ENCODE data around the gene SNX27.
"Not testable (repeated sequence)": the region's sequence is repeated elsewhere in the genome, so short reads cannot be mapped to it uniquely, and the experiment has no call there.

SNX27 gene

DNA sequence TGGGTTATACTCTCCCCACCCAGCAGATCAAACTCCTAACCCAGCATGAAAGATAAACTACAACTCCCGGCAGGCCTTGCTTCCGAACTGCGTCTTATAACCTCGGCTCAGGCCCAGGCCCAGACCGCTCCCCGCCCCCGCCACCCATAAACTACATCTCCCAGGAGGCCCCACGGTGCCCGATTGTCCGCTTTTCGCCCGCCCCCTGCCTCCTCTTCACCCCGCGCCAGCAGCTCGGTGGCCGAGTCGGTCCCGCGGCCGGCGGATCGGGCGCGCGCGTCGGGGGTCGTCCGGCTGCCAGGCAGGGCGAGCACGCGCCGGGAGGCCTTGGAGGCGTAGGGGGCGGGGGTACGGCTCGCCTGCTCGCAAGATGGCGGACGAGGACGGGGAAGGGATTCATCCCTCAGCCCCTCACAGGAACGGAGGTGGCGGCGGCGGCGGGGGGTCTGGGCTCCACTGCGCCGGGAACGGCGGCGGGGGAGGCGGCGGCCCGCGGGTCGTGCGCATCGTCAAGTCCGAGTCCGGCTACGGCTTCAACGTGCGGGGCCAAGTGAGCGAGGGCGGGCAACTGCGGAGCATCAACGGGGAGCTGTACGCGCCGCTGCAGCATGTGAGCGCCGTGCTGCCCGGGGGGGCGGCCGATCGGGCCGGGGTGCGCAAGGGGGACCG, at the start of gene SNX27:
SNX27 (plus strand) TSS at position 219 of the 669 bp plus-strand sequence; CDS start at position 371, 152 bp downstream.
- DNase-seq (ENCODE audit: low read depth in 2 of 2) = peak; percentile 67 to 70

DNA sequence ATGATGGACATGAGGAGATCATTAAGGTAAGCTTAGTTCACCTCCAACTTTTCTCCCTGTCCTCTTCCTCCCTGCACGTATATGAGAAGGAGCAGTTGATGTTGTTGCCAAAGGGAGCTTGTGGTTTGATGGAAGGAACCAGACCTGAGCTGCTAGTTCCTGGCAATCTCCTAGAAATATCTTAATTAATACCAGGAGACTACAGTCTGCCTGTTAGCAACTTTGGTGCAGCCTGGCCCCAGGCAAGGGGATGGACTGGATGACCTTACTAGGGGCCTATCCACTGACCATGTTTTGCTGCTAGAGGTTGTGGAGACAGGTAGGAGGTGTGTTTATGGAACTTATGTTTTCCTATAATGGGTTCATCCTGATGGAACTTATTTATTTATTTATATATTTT, 49.2 kb upstream of the SNX27 start:
- no peak for DNase-seq (ENCODE audit: low read depth in 2 of 2)

DNA sequence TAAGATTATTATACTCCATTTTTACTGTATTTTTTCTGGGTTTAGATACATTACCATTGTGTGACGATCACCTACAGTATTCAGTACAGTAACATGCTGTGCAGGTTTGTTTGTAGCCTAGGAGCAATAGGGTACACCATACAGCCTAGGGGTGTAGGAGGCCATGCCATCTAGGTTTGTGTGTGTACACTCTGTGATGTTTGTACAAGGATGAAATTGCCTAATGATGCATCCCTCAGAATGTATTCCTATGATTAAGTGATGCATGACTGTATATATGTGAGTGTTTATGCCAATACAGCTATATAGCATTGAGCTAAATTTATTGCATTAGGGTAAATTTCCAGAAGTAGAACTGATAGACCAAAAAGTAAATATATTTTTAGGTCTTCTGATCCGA, 48.5 kb upstream of the SNX27 start:
- no peak for DNase-seq (ENCODE audit: low read depth in 2 of 2)

DNA sequence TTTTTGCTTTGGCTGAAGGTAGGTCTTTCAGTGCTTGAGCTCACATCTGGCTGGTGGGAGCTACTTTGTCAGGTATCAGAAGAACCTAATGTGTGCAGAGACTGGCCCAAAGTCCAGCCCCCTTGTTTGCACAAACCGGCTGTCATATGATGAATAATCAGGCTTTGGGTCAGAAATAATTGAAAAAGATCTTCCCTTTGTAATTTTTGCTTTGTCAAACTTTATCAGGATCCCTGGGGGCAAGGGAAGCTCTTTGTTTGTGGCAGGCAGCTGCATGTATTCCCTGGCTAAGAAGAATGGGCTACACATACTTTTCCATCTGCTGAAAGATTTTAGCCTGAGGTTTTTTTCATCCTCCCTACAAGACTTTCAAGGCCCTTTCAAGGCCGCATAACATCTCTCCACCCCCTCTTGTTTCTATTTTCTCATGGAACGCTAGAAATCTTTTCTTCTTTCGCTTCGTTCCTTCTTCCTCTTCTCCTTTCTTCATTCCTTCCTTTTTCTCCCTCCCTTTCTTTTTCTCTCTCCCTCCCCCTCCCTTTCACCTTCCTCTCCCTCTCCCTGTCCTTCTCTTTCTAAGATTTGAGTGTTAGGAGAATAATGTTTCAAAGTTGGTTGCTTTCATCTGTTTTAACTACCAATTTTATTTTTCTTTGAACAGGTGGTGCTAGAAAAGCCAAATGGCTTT, 46.2 kb upstream of the SNX27 start:
- DNase-seq (ENCODE audit: low read depth in 2 of 2) = no peak

DNA sequence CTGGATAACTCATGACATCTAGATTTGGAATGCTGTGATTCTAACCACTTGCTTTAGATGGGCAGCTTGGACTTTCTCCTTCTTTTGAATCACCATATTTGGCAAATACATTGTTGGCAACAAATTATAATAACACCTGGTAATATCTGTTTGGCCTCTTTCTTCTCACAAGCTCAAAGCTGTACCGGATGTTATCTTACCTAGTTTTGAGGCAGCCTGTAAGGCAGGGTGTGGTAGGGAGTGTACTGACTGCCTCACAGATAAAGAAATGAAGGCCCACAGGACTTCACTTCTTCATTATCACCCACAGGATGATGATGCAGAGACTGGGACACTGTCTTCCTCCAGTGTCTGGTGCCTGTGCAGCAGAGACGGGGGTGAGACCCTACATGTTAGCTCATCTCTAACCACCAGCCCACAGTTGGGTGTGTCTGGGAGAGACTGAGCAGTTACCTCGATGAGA, 43.2 kb upstream of the SNX27 start:
- no peak for DNase-seq (ENCODE audit: low read depth in 2 of 2)

DNA sequence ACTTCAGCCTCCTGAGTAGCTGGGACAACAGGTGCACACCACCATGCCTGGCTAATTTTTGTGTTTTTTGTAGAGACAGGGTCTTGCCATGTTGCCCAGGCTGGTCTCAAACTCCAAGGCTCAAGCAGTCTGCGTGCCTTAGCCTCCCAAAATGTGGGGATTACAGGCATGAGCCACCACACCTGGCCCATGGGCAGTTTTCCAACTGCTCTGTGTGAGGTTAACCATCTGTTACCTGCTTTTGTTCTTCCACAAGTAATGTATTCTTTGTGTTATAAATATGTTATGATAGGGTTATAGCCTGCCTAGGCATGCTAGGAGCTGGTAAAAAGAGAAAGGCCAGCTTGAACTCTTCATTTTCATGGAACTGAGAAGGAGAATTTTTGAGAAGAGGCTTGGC, 41.0 kb upstream of the SNX27 start:
- DNase-seq (ENCODE audit: low read depth in 2 of 2) = no peak

DNA sequence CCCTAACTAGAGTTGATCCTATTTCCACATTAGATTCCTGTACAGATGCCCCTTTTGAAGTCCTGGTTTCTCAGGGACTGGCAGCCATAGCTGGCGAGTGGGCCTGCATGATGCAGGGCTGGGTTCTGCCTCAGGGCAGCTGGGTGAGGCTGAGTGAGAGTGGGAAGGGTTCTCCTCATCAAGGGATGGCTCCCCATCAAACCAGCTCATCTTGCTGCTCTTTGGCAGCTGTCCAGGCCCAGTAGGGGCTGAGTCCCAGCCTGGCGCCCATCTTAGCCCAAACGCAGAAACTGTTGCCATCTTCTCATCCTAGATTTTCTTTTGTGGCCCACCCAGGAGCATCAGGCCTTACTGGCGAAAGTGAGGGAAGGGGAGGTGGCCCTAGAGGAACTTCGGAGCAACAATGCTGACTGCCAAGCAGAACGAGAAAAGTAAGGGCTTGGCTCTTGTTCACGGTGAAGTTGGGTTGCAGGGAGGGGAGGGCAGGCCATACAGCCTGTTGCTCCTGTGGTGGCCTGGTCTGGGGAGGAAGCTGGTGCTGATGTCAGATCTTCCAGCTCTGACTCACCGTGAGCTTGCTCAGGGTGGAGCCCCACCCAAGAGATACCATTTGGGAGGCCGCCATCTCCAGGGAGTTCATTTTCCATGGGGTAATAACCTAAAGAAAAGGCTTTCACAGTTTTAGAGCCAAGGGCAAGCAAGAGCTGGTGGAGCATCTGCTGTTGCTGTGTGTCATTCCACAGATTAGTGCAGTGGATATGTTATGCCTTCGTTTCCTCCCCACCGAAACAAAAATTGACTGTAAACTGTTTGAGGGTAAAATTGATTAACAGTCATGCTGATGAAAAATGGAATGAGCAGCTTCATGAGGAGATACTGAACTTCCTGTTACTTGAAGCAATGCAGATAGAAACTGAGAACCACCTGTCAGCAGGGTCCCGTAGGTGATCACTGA, 37.0 kb upstream of the SNX27 start:
- DNase-seq (ENCODE audit: low read depth in 2 of 2) = no peak

DNA sequence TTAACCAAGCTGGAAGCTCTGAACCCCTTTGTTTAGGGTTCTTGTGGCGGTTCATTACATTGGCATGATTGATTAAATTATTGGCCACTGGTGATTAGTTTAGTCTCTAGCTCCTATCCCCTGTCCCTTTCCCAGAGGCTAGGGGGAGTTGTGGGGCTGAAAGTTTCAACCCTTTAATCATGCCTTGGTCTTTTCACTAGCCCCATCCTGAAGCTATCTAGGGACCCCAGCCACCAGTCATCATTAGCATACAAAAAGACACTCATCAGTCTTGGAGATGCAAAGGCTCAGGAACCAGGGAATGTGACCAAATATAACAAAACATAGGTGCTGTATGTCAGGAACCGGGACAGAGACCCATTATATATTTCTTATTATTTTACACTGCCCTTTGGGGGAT, 34.7 kb upstream of the SNX27 start:
- no peak for DNase-seq (ENCODE audit: low read depth in 2 of 2)

DNA sequence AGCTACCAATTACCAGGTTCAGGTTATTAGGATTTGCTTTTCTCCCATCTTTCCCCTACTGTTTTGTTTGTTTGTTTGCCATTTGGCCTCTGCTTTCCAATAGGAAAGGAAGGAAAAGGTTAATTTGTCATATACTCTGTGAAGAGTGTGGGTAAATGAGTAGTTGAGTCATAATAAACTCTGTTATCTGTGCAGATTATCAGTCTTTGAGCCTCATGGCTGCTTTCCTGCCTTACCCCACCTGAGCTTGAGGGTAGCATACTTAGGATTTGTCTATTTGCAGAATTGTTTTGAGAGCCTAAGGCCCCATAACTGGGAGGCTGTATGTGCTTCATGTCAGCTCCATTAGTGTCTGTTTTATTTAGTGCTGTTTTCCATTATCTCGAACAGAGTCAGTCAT, 32.9 kb upstream of the SNX27 start:
- DNase-seq (ENCODE audit: low read depth in 2 of 2) = no peak

DNA sequence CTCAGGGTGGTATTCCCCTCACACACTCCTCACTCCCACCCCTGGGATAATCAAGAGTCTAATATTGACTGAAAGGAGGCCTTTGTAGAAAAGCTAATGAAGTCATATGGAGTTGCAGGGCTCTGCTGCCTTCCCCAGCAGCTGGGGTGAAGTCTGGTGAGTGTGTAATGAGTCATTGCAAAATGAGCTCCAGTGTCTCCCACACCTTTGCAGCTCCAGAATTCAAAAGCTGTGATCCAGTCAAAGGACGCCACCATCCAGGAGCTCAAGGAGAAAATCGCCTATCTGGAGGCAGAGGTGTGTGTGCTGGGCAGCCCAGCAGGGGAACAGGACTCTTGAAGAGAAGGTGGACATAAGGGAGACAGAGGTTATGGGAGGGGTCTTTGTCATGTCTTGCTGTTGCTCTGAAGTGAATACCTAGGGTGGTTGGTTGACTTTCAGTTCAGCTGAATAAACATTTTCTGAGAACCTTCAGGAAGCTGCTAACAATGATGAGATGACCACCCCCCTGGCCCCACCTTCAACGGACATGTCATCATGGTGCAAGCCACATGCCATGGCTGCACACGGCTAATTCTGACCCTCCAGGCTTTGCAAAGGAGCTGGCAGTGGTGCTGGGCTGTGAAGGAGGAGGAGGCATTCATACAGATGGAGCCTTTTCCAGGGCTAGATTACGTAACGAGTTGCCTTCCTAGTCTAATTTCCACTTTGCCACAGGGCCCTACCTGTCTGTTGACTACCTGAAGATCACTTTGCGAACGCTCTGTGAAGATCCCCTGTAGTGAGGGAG, 32.2 kb upstream of the SNX27 start:
- no peak for DNase-seq (ENCODE audit: low read depth in 2 of 2)

DNA sequence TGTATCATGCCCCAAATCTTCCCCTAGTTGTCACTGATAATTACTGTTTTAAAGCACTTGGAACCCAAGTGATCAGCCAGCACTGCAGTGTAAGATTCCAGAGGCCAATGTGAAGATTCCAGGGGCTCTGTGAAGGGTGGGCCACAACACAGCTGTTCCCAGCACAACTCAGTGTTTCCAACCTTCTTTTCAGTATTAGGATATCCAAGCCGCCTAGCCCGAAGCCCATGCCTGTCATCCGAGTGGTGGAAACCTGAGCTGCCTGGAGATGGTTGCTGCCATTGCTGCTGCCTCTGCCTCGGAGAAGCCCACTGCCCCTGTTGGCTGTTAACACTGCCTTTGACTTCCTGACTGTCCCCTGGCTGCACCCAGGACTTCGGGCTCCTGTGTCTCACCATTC, 30.4 kb upstream of the SNX27 start:
- no peak for DNase-seq (ENCODE audit: low read depth in 2 of 2)

DNA sequence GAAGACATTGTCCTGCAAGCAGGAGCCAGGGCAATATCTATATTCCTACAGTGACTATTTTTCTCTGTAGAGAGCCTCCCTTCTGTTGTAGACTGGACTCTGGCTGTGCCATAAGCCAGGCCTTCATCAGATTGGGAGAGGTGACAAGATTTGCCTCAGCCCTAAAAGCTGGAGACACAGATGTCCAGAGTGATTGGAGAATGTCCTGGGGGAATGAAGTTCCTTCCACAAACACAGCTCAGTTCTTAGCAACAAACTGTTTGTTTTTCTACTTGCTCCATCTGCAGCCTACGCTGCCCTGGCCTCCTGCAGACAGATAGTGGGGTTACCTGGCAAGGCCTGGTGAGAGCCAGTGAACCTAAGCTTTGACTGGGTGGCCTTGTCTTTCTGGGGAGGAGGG, 29.9 kb upstream of the SNX27 start:
- no peak for DNase-seq (ENCODE audit: low read depth in 2 of 2)

DNA sequence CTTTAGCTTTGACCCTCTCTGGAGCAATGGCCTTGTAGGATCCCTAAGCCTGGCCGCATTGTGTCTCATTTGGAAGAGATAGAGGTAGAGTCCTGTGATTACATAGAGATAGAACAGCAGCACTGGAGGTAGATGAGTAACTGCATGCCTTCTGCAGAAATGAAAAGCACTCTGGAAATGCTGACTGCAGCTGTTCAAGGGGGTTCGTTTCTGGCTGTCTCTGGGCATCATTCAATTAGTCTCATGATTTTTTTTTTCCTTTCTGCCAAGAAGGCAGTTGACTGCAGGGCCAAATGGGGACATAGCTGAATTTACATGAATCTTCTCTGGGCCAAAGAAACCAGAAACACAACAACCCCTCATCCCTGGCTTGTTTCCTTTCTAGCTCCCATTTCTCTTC, 28.1 kb upstream of the SNX27 start:
- DNase-seq (ENCODE audit: low read depth in 2 of 2) = no peak

DNA sequence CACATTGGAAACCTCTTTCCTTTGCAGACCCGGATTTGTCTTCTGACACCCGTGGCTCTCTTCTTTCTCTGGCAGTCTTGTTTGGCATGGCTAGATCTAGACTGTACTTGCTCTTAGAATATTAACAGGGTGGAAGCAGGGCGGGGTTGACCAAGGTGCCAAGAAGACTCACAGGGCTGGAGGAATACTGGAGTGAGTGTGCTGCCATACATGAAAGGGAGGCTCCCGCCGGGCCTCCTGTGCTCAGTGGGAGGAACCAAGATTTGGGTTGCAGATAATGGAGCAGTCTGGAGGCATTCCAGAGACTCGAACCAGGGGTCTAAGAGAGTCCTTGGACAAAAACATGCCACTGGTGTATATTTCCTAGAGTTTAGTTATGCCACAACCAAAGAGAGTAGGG, 27.6 kb upstream of the SNX27 start:
- no peak for DNase-seq (ENCODE audit: low read depth in 2 of 2)

DNA sequence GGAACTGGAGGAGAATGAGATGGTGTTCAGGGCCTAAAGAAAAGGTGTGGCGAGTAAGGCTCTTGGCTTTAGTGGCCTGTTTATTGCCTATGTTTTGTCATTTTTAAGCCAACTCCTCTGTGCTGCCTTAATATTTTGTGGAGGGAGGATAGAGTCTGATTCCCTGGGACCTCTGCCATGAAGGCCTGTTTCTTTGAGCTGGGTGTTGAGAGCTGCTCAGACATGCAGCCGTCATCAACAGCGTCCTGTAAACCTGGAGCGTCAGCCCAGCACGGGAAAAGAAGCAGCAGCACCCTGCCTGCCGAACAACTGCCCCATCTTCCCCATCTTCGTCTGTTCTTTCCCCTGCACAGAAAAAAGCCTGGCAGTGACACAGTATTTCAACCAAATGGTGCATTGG, 27.1 kb upstream of the SNX27 start:
- no peak for DNase-seq (ENCODE audit: low read depth in 2 of 2)

DNA sequence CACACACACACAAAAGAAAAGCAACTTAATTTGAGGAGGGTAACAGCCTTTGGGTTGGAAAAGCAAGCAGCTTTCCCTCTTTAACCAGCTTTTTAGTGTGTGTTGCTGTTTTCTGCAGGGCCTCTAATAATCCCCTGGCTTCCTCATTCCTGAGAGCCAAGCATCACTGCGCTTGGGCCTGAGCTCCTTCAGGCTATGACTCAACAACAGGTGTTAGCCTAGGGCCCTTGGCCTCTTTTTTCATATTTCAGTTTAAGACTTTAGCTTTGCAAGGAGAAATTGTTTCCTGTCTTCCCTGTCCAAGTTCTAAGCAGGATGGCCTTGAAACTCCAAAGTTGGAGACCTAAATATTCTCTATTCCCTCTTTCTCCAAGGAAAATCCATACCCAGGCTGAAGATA, 26.2 kb upstream of the SNX27 start:
- no peak for DNase-seq (ENCODE audit: low read depth in 2 of 2)

DNA sequence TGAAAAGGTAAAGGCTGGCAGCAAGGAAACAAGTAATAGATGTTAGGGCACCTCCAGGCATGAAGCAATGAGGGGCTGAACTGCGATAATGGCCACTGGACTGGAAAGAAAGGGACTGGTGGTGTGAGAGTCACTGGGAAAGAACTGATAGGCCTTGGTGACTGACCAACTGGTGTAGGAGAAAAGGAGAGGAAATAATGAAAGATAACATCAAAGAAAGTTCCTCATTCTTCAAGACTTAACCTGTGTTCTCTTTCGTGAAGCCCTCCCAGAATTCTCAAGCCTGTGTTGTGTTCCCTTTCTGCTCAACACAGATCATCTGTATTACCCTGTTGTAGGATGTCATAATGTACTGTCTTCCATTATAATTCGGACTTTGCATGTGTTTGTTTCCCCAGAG, 20.9 kb upstream of the SNX27 start:
- DNase-seq (ENCODE audit: low read depth in 2 of 2) = no peak

DNA sequence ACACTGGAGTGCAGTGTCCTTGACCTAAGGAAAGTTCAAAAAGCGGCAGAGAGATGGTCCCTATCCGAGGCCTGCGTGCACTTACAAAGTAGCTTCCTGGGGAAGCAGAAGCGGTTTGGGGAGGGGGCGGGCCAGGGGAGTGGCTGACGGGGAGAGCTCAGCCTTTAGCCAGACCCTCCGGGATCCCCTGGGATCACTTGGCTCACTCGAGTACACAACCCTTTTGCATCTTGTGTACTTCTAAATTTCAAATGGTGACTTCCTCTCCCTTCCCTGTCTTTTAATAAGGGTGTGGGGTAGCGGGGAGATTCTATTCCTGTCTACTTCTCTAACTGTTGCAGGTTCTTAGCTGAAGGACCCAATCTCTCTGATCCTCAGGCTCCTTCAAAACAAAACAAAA, 18.1 kb upstream of the SNX27 start:
- DNase-seq (ENCODE audit: low read depth in 2 of 2) = no peak

DNA sequence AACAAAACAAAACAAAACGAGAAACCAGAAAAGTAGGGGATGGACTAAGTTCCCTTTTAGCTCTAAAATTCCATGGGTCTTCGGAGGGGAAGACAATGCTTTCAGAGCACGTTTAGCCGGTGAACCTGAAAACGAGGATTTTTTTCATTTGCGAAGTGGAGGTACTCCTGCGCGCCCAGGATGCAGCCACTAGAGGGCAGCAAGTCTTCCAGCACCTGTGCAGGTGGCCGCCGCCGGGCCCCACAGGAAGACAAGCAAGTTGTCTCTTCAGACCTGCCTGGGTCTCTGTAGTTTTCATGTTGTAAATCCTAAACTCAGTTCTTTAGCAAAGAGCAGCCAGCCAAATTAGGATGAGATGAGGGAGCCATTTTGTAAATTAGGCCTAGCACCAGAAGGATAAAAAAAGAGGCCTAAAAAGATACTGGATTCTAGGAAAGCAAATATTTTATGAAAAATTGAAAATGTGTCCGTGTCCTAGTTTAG, 17.7 kb upstream of the SNX27 start:
- DNase-seq (ENCODE audit: low read depth in 2 of 2) = peak; percentile 68 to 76

DNA sequence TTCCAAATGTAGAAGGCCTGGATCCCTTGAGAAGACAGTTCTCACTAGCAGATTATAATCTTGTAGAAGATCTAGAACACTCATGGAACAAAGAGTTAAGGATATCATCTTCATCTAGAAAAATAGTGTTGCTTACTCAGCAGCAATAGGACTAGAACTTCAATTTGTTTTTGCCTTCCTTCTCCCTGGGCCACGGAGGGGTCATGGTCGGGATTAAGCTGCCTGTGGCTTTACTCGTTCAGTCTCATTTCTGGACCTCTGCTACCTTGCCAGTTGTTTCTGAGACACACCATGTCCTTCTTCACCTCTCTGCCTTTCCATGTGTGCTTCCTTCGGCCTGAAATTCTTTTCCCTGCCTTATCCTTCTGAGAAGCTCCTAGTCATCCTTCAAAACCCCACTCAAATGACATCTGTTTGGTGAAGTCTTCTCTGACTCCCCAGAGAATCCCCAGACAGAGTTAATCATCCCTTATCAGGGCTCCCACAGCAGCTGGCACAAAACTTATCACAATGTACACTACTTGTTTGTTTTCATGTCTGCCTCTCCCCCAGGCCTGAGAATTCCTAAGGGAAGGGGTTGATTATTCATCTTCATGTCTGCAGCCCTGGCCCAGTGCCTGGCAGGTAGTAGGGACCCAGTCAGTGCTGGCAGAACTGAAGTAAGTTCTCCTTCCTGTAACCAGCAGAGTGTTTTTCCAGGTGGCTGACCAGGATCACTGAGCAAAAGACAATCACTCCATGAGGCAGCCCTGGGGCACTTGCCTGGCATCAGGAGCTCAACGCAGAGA, 15.5 kb upstream of the SNX27 start:
- DNase-seq (ENCODE audit: low read depth in 2 of 2) = no peak

DNA sequence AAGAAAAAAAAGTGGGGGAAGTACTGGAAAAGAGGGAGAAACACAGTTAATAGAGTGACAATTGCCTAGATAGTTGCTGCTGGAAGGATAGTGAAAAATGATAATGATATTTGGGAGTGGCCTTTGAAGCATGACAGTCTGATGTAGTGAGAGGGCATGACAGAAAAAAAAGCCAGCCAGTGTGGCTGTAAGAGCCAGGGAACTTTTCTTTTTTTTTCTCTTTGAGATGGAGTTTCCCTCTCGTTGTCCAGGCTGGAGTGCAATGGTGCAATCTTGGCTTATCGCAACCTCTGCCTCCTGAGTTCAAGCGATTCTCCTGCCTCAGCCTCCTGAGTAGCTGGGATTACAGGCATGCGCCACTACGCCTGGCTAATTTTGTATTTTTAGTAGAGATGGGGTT, 9.3 kb upstream of the SNX27 start:
- not testable (repeated sequence) for DNase-seq (ENCODE audit: low read depth in 2 of 2)

Measured in stimulated activated CD4-positive, alpha-beta T cell treated with anti-CD3 and anti-CD28 coated beads, Interleukin-1b, Interleukin-23, amount 100 ng/mL, for 1 hour (primary cell).